ENCODE measurements around the gene TEX13D. TPM values are rescaled to one million over a fixed set of nuclear protein-coding genes. Genes with fewer than 3 reads are reported as not detected.
"Not testable (repeated sequence)": the region's sequence is repeated elsewhere in the genome, so short reads cannot be mapped to it uniquely, and the experiment has no call there.

The TEX13D gene
- not detected for total RNA-seq

DNA sequence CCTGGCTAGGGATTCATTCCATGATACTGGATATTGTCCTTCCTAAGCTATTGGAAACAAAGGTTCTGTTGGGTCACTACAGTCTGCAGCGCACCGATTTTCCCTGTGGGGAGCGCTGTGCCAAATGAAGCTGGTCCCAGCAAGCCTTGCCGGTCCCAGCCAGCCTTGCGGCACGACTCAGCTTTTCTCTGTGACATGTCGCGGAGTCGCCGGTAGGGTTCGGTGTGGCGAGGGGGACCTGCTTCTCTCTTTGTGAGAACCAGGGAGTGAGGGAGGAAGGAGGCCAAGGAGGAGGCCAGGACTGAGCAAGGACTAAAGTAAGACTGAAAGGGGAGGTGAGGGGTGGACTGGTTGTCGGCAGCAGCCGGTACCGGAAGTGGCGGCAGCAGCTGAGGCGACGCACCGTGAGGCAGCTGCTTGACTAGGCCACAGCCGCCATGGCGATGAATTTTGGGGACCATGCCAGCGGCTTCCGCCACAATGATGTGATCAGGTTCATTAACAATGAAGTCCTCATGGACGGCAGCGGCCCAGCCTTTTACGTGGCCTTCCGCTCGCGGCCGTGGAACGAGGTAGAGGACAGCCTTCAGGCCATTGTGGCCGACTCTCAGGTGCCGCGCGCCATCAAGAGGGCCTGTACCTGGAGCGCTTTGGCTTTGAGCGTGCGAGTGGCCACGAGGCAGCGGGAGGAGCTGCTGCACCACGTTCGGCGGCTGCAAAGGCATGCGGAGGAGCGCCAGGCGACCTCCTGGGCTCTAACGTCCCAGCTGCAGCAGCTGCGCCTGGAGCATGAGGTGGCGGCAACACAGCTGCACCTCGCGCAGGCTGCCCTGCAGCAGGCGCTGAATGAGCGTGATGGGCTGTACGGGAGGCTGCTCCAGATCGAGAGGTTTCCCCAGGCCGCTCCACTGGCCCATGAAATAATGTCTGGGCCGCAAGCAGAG, at the start of gene TEX13D:
TSS of gene TEX13D (plus strand) at position 180 of the 944 bp plus-strand sequence. CDS start at position 438, 258 bp downstream.
- no peak for ATAC-seq
- no peak for DNase-seq (ENCODE audit: low spot score)

DNA sequence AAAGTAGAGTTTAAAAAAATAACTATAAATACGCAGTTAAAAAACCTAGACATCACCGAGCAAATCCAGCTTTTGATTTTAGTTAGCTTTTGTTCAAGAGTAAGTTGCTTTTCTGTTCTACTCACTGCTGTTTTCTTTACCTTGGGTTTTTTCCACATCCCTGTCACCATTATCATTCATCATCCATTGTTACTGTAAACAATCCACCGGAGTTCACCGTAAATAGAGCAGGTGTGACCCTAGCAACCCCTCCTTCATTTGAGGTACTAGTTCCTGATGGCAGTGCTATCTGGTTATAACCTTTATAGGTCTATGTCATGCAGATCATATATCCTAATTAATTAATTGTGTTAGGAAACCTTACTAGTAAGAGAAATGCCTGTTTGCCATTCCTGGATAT, 43.0 kb upstream of the TEX13D start:
- no peak for ATAC-seq
- DNase-seq (ENCODE audit: low spot score) = no peak

DNA sequence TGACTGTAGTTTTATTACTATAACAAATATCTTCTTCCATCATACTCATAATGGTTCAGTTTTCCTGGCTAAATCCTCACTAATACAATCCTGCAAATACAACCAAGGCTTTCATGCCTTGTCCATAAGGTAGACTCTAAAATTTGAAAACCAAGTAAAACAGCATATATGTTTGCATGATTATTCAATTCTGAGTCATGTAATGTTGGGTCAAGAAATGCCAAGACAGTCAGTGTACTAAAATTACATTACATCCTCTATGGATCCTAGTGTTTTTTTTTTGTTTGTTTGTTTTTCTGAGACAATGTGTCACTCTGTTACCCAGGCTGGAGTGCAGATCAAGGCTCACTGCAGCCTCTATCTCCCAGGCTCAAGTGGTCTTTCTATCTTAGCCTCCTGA, 38.6 kb upstream of the TEX13D start:
- DNase-seq (ENCODE audit: low spot score) (no peak), ATAC-seq (no peak)

DNA sequence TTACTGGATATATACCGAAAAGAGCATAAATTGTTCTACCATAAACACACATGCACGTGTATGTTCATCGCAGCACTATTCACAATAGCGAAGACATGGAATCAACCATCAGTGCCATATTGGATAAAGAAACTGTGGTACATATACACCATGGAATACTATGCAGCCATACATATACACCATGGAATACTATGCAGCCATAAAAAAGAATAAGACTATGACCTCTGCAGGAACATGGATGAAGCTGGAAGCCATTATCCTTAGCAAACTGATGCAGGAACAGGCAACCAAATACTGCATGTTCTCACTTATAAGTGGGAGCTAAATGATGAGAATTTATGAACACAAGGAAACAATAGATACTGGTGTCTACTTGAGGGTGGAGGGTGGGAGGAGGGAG, 33.1 kb upstream of the TEX13D start:
- DNase-seq (ENCODE audit: low spot score); ATAC-seq: not testable (repeated sequence)

DNA sequence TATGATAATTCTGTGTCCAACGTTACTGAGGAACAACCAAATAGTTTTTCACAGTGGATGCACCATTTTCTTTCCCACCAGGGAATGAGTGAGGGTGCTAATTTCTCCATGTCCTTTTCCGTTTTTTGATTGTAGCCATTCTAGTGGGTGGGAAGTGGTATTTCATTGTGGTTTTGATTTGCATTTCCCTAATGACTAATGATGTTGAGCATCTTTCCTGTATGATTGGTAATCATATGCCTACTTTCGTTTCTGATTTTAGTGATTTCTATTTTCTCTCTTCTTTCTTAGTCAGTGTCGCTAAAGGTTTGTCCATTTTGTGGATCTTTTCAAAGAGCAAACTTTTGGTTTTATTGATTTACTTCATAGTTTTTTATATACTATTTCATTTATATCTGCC, 32.1 kb upstream of the TEX13D start:
- ATAC-seq = no peak

DNA sequence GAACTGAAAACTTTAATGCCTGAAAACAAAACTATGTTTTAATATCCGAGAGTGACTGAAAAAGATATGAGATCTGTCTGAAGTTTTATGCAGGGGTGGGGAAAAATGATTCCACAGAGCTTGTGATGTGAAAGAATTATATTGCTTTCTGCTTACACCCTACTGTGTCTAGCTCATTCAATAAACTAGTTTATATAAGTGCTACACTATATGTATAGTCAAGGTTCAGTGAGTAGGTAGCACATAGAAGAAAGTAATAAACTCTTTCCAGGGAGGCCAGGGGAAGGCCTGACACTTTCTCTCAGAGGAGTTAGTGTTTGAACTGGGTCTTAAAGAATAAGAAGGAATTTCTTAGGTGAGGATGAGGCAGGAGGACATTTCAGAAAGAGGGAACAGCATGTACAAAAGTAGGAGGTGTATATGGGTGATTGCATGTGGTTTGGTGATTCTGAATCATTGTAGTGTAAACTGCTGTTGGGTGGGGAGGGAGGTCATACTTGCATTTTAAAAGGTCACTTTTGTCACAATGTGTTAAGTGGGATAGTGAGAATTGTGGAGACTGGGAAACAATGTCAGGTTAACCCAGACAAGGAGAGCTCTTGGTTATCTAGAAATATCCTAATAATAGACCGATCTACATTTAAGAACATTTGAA, 25.1 kb upstream of the TEX13D start:
- ATAC-seq = no peak
- no peak for DNase-seq (ENCODE audit: low spot score)

More for the DNA sequence above, 32.1 kb upstream of the TEX13D start:
- DNase-seq (ENCODE audit: low spot score) = no peak

DNA sequence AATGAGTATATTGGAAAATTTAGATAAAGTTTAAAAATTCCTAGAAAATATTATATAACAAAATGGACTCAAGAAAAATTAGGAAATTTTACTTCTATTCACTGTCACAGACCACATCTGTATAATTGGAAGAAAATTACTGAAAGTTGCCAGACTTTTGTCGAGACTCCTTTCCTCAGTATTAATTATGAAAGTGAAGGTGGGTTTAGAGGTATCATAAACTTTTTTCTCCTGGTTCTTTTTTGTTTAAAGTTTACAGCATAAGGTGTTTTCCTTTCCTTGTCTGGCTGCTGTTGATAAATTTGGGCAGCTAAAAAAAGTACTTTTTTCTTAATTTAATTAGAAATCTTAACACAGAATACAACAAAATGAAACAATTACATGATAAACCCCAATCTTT, 6.7 kb upstream of the TEX13D start:
- ATAC-seq (no peak), DNase-seq (ENCODE audit: low spot score) (no peak)

DNA sequence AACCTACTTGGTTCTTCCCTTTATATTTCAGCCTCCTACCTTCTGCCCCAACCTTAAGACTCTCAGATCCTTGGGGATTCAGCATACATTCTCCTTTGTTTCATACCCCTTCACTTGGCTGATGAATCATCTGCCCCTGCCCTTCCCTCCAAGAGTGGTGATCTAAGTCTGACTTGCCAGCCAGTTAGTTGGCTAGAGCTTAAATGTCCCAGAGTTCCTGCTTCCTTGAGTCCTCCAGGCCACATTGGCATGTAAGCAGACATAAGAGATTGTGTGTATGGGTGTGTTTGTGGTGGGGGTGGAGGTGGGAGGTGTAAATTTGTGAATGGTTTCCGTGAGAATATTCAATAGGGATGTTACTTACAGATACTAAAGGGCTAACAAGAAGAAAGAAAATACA, 3.7 kb upstream of the TEX13D start:
- ATAC-seq (no peak), DNase-seq (ENCODE audit: low spot score) (no peak)

DNA sequence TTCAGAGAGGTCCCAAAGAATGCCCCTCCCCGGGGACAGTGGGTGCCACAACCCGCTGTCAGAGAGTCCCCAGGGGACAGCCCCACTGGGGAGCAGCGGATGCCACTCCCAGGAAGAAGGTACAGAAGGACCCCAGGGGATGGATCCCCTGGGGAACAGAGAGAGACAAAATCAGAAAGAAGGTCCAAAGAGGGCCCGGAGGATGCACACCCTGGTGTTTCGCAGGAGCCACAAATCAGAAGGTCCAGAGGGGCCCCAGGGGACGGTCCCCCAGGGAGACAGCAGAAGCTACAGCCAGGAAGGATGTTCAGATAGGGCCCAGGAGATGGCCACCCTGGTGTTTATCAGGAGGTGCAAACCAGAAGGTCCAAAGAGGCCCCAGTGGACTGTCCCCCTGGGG, 1.4 kb downstream of the TEX13D start:
- DNase-seq (ENCODE audit: low spot score) (no peak), ATAC-seq (no peak)

DNA sequence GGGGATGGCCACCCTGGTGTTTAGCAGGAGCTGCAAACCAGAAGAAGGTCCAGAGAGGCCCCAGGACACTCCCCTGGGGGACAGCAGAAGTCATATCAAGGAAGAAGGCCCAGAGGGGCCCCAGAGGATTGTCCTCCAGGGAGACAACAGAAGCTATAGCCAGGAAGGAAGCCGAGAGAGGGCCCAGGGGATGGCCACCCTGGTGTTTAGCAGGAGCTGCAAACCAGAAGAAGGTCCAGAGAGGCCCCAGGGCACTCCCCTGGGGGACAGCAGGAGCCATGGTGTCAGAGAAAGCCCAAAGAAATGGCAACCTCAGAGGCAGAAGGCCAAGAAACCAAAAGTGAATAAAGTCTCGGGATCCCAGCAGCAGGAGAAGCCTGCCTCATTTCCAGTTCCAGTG, 2.1 kb downstream of the TEX13D start:
- not testable (repeated sequence) for DNase-seq (ENCODE audit: low spot score); ATAC-seq

DNA sequence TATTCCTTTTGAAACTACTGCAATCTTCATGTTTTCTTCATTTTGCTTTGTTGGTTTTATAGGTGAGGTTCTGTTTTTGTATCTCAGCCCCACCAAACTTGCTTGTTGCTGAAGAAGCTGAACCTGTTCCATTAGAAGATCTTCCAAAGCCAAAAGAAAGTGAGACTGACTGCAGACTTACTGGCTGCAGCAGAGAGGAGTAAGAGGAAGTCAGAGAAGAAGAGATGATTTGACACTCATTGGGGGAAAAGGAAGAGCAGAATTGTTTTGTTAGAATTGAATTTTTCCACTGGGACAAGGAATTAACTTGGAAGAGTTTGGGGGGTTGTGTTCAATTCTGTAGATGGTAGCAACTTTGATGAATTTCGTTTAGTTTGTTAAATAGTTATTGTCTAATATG, 3.1 kb downstream of the TEX13D start:
- DNase-seq (ENCODE audit: low spot score) (no peak), ATAC-seq (no peak)

DNA sequence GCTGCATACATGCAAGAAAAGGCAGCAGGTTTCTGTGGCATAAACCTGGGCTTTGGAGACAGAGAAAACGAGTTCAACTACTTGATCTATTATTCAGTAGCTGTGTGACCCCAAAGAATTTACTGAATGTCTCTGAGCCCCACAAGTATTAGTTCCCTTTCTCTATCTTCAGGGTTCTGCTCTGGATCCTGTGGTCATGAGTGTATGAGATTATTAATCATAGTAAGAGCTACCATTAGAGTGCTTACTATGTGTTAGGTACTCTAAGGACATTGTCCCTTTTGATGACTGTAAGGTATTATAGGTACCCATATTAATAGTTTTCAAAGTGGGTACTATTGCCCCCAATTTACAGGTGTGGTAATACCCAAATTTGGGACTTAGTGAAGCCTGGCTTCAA, 5.5 kb downstream of the TEX13D start:
- no peak for ATAC-seq

DNA sequence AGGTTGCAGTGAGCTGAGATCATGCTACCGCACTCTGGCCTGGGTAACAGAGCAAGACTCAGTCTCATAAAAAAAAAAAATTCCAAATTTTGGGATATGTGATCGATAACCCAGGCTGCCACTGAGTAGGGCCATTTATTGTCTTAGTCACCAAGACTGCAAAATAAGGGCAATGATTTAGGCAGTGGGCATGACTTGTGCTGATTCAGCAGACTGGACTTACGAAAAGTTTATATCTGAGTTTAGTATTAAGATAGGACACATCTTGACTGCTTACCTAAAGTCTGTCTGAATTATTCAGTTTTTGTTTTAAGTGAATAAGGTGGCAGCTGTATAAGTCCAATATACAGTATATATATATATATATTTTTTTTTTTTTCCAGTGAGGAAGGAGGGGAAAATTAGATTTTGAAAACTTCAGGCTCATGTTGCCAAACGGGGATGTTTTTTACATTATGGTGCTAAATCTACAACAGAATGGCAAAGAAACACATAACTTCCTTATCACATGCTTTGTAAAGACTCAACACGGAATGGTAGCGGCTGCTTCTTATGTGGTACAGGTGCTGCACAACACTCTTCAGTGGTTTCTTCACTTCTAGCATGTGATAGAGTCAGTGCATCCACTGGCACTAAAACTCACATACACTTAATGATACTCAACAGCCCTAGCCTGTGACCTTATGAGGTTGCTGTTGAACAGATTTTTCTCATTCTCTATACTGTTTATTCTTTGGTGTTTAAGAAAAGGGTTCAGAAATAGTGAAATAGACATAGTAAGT, 6.5 kb downstream of the TEX13D start:
- DNase-seq (ENCODE audit: low spot score) = no peak
- no peak for ATAC-seq

More for the DNA sequence above, 5.5 kb downstream of the TEX13D start:
- no peak for DNase-seq (ENCODE audit: low spot score)

DNA sequence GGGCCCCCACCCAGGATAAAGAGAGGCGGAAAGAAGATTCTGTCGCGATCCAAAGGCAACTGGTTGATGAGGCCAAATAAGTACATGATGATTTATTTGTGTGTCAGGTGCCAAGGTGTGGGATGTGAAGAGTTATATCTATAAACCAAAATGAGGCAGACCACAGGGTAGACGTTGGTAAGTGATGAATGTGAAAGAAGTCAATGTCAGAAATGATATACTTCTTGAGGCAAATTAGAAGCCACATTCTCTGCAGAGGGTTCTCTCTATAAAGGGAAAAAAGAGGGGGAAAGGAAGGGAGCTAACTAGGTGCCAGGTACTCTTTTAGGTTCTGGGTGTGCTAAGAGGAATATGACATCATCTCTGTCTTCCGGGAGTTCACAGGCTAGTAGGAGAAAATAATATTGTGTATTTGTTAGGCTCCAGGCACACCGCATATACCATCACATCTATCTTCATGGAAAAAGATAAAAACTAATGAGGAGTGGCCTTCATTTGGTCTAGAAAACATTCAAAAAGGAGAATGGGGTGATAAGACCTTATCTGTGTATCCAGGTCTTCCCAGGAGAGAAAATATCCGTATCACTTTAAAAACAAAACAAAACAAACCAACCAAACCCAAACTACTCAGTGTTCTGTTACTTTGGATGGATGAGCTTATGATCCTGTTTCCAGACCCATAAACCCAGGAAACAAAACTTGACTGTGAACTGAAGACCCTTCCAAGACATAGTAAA, 9.1 kb downstream of the TEX13D start:
- DNase-seq (ENCODE audit: low spot score) (no peak), ATAC-seq (no peak)

DNA sequence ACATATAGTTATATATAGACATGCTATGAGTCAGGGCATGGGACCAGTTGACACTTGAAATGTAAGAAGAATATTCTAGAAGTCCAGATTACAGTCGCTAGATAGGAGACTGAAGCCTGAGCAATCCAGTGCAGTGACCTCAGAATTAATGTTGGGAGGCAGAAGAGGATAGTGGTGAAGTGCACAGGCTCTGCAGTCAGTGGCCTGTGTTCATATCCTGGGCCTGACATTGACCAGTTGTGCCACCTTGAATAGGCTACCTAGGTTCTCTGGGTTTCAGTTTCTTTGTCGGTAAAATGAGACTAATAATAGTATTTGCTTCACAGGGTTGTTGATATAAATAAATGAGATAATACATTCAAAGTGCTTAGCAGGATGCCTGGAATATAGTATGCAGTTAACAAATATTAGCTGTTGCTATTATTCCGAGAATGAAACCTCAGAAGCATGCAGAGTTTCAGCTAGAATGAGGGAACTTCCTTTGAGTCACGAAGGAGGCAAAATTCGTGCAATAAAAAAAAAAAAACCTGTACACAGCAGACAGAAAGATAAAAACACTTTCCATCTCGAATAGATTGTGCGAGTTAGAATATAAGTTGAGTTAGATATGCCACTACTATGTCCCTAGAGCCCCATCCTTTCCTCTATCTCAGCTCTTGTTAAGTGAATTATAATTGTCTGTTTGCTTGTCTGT, 9.9 kb downstream of the TEX13D start:
- DNase-seq (ENCODE audit: low spot score) (no peak), ATAC-seq (no peak)

DNA sequence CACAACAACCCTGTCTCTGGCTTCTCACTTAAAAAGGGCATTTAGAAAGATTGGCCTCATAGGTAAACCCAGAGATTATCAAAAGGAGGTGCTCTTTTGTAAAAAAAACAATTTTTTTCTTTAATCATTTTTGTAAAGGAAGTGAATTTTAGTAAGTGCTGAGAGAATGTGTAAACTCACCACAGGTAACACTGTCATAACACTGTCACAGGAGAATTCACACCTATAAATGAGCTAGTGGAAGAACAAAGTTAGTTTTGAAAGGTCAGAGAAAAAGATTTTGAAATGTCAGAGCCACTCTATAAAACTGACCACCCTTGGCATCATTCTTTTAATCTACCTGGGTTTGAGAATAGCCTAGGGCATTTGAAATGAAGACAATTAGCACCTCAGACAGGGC, 10.6 kb downstream of the TEX13D start:
- no peak for ATAC-seq
- DNase-seq (ENCODE audit: low spot score) = no peak

DNA sequence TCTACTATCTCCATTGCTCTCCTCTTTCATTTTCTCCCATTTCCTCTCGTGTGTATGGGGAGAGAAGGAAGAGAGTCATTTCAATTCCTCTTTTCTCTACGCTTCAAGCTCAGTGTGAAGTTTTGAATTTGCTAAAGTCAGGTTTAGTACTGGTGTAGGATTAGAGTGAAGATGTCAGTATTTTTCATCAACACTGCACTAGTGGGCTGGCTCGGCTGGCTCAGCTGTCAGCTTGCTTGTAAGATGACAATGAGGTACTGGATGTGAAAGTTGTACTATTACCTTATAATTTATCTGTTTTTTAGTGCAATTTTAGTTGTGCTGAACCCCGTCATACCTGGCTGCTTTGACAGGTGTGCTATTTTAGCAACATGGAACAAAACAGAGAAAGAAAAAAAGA, 11.8 kb downstream of the TEX13D start:
- ATAC-seq = no peak
- no peak for DNase-seq (ENCODE audit: low spot score)

DNA sequence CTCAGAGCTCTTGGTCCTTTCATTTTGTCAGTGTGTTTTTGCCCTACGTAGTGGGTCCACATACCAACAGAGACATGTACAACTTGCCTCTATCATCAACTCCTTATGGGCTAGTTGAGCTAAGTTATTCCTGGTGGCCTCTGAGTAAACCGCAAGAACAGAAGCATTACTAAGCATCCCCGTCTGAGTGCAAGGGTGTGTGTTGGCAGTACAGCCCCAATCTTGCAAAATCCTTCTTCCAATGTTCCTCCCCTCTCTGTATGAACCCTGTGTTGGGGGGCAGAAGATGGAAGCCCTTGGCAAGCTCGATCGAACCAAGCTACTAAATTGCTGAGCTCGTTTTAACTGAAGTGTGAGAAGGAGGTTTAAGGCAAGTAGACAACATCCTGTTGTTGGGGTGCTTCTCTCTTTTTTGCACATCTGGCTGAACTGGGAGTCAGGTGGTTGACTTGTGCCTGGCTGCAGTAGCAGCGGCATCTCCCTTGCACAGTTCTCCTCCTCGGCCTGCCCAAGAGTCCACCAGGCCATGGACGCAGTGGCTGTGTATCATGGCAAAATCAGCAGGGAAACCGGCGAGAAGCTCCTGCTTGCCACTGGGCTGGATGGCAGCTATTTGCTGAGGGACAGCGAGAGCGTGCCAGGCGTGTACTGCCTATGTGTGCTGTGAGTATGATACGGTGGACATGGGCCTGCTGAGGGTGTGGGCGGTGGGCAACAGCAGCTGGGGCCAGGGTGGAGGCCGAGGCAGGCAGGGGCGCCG, 13.8 kb downstream of the TEX13D start, which contains the start of gene SH2D1A:
TSS of gene SH2D1A (plus strand) at position 447 of the 760 bp plus-strand sequence. CDS start at position 527, 80 bp downstream.
- ATAC-seq = no peak

DNA sequence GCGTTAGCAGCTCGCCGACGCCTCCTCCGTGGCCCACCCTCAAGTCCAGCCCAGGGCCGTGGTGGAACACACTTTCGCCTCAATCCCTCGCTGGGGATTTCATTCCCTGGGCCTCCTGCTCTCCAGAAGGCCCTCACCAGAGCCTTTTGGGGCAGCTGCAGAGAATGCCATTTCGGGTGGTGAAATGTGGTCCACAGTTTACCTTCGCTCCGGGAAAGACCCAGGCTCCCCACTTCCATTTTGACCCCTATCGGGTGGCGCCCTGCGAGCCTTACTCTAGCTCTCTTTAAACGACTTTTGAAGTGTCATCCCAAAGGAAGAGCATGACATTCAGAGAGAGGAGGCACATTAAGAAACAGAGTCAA, 14.4 kb downstream of the TEX13D start:
- ATAC-seq (no peak), DNase-seq (ENCODE audit: low spot score) (no peak)

More for the DNA sequence above, 13.8 kb downstream of the TEX13D start, which contains the start of gene SH2D1A:
- no peak for DNase-seq (ENCODE audit: low spot score)
